Measurements from ENCODE around the gene ANKRD33B. TPM values are rescaled to one million over a fixed set of nuclear protein-coding genes. Genes with fewer than 3 reads are reported as not detected.

The ANKRD33B gene
- total and polyA plus RNA-seq, 9 of the 15 experiments (the other 6 are each of a cell fraction or from before 2014, with no cell fraction given), result 0.10 to 1.7 (median 0.40) TPM

DNA sequence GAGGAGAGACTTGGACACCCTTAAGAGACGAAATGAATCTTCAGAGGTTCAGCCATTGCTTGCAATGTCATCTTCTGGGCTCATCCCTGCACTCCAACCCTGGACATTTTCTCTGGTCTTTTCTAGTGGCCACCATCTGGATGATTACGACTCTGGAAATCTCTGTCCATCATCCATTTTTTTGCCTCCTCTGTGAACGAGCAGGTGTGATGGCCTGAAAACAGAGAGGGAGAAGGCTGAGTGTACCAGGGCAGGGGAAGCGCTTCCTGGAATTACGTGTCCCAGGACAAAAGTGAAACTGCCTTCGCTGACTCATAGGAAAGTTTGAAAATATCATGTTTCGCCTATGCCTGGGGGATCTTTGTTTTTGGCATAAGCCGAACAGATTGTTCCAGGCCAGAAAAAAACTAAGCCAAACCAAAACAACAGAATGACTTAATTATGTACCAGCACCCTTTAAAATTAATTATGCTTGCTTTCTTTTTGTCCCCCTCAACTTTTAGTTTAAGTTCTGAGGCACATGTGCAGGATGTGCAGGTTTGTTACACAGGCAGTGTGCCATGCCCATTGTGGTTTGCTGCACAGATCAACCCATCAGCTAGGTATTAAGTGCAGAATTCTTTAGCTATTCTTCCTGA is 31.9 kb downstream of the ANKRD33B start (continued):
- TF ChIP-seq, protein P1, sequence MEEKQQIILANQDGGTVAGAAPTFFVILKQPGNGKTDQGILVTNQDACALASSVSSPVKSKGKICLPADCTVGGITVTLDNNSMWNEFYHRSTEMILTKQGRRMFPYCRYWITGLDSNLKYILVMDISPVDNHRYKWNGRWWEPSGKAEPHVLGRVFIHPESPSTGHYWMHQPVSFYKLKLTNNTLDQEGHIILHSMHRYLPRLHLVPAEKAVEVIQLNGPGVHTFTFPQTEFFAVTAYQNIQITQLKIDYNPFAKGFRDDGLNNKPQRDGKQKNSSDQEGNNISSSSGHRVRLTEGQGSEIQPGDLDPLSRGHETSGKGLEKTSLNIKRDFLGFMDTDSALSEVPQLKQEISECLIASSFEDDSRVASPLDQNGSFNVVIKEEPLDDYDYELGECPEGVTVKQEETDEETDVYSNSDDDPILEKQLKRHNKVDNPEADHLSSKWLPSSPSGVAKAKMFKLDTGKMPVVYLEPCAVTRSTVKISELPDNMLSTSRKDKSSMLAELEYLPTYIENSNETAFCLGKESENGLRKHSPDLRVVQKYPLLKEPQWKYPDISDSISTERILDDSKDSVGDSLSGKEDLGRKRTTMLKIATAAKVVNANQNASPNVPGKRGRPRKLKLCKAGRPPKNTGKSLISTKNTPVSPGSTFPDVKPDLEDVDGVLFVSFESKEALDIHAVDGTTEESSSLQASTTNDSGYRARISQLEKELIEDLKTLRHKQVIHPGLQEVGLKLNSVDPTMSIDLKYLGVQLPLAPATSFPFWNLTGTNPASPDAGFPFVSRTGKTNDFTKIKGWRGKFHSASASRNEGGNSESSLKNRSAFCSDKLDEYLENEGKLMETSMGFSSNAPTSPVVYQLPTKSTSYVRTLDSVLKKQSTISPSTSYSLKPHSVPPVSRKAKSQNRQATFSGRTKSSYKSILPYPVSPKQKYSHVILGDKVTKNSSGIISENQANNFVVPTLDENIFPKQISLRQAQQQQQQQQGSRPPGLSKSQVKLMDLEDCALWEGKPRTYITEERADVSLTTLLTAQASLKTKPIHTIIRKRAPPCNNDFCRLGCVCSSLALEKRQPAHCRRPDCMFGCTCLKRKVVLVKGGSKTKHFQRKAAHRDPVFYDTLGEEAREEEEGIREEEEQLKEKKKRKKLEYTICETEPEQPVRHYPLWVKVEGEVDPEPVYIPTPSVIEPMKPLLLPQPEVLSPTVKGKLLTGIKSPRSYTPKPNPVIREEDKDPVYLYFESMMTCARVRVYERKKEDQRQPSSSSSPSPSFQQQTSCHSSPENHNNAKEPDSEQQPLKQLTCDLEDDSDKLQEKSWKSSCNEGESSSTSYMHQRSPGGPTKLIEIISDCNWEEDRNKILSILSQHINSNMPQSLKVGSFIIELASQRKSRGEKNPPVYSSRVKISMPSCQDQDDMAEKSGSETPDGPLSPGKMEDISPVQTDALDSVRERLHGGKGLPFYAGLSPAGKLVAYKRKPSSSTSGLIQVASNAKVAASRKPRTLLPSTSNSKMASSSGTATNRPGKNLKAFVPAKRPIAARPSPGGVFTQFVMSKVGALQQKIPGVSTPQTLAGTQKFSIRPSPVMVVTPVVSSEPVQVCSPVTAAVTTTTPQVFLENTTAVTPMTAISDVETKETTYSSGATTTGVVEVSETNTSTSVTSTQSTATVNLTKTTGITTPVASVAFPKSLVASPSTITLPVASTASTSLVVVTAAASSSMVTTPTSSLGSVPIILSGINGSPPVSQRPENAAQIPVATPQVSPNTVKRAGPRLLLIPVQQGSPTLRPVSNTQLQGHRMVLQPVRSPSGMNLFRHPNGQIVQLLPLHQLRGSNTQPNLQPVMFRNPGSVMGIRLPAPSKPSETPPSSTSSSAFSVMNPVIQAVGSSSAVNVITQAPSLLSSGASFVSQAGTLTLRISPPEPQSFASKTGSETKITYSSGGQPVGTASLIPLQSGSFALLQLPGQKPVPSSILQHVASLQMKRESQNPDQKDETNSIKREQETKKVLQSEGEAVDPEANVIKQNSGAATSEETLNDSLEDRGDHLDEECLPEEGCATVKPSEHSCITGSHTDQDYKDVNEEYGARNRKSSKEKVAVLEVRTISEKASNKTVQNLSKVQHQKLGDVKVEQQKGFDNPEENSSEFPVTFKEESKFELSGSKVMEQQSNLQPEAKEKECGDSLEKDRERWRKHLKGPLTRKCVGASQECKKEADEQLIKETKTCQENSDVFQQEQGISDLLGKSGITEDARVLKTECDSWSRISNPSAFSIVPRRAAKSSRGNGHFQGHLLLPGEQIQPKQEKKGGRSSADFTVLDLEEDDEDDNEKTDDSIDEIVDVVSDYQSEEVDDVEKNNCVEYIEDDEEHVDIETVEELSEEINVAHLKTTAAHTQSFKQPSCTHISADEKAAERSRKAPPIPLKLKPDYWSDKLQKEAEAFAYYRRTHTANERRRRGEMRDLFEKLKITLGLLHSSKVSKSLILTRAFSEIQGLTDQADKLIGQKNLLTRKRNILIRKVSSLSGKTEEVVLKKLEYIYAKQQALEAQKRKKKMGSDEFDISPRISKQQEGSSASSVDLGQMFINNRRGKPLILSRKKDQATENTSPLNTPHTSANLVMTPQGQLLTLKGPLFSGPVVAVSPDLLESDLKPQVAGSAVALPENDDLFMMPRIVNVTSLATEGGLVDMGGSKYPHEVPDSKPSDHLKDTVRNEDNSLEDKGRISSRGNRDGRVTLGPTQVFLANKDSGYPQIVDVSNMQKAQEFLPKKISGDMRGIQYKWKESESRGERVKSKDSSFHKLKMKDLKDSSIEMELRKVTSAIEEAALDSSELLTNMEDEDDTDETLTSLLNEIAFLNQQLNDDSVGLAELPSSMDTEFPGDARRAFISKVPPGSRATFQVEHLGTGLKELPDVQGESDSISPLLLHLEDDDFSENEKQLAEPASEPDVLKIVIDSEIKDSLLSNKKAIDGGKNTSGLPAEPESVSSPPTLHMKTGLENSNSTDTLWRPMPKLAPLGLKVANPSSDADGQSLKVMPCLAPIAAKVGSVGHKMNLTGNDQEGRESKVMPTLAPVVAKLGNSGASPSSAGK (IDR thresholded peaks at IDR 0.05), result peak; percentile 35; the same call in 1 of the 2 replicates
- TF ChIP-seq ELF1 (tag; IDR thresholded peaks at IDR 0.05), result peak; percentile 86
- TF ChIP-seq, protein P2, sequence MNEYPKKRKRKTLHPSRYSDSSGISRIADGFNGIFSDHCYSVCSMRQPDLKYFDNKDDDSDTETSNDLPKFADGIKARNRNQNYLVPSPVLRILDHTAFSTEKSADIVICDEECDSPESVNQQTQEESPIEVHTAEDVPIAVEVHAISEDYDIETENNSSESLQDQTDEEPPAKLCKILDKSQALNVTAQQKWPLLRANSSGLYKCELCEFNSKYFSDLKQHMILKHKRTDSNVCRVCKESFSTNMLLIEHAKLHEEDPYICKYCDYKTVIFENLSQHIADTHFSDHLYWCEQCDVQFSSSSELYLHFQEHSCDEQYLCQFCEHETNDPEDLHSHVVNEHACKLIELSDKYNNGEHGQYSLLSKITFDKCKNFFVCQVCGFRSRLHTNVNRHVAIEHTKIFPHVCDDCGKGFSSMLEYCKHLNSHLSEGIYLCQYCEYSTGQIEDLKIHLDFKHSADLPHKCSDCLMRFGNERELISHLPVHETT (CRISPR knock-in tag; conservative IDR thresholded peaks at IDR 0.05 in 1 of 2, IDR thresholded peaks at IDR 0.05 in 1 of 2), result no peak
- TF ChIP-seq LEF1 (IDR thresholded peaks at IDR 0.05), result peak; percentile 33; the same call in 1 of the 2 replicates
- TF ChIP-seq, protein P3, sequence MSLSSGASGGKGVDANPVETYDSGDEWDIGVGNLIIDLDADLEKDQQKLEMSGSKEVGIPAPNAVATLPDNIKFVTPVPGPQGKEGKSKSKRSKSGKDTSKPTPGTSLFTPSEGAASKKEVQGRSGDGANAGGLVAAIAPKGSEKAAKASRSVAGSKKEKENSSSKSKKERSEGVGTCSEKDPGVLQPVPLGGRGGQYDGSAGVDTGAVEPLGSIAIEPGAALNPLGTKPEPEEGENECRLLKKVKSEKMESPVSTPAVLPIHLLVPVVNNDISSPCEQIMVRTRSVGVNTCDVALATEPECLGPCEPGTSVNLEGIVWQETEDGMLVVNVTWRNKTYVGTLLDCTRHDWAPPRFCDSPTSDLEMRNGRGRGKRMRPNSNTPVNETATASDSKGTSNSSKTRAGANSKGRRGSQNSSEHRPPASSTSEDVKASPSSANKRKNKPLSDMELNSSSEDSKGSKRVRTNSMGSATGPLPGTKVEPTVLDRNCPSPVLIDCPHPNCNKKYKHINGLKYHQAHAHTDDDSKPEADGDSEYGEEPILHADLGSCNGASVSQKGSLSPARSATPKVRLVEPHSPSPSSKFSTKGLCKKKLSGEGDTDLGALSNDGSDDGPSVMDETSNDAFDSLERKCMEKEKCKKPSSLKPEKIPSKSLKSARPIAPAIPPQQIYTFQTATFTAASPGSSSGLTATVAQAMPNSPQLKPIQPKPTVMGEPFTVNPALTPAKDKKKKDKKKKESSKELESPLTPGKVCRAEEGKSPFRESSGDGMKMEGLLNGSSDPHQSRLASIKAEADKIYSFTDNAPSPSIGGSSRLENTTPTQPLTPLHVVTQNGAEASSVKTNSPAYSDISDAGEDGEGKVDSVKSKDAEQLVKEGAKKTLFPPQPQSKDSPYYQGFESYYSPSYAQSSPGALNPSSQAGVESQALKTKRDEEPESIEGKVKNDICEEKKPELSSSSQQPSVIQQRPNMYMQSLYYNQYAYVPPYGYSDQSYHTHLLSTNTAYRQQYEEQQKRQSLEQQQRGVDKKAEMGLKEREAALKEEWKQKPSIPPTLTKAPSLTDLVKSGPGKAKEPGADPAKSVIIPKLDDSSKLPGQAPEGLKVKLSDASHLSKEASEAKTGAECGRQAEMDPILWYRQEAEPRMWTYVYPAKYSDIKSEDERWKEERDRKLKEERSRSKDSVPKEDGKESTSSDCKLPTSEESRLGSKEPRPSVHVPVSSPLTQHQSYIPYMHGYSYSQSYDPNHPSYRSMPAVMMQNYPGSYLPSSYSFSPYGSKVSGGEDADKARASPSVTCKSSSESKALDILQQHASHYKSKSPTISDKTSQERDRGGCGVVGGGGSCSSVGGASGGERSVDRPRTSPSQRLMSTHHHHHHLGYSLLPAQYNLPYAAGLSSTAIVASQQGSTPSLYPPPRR (CRISPR knock-in tag; IDR thresholded peaks at IDR 0.05; ENCODE audit: borderline replicate concordance), result no peak
- no peak for TF ChIP-seq ZNF75A (CRISPR knock-in tag; IDR thresholded peaks at IDR 0.05)
- TF ChIP-seq GTF2A2 (tag; IDR thresholded peaks at IDR 0.05), result no peak
- peak; percentile 50 for TF ChIP-seq EP400 (IDR thresholded peaks at IDR 0.05)

Measured in K562 (cell line).